T-helper 2 cell treated with Interferon-gamma antibody and Interleukin-4, amounts not matched to agents 100 ng/mL and 5 ng/mL, for 36 hours (primary cell): ENCODE results near the gene CREBL2. TPM values are rescaled to one million over a fixed set of nuclear protein-coding genes. Genes with fewer than 3 reads are reported as not detected.
"Not testable (repeated sequence)": the region's sequence is repeated elsewhere in the genome, so short reads cannot be mapped to it uniquely, and the experiment has no call there.

ENCODE experiments used
- intact Hi-C: fragments of 100-400 bp; cut with micrococcal nuclease; formaldehyde crosslinking; loops from one replicate; pipeline ENCODE4 v1.15.1; 2023
- total RNA-seq: library from RNA; stranded (reverse); gene quantifications from 2 replicates; pipeline ENCODE4 v1.2.3, GENCODE V29; 2022

Gene CREBL2
- total RNA-seq, 1 donor from 2014 or later: 15.9 TPM

- intact Hi-C loops: no loop called here
Measured at GRCh38 chr12:12630850-12631249, 19.2 kb downstream of the CREBL2 start.

GRCh38 chr12:12635651-12636050, 24.0 kb downstream of the CREBL2 start:
- intact Hi-C loops: no loop called here

- intact Hi-C loops: no loop called here
Measured at GRCh38 chr12:12636641-12637040, 25.0 kb downstream of the CREBL2 start.

- intact Hi-C loops: not testable (repeated sequence)
Measured at GRCh38 chr12:12639995-12640394, 28.3 kb downstream of the CREBL2 start.

- intact Hi-C loops: no loop called here
Measured at GRCh38 chr12:12641650-12642049, 30.0 kb downstream of the CREBL2 start.

GRCh38 chr12:12642916-12643315, 31.2 kb downstream of the CREBL2 start:
- intact Hi-C loops: no loop called here

GRCh38 chr12:12645485-12645884, 33.8 kb downstream of the CREBL2 start:
- intact Hi-C loops: loop anchor here (5.0 kb wide), 2 partner anchors 33 to 92 kb away; partner anchors contain the start of gene CREBL2

- intact Hi-C loops: loop anchor here (5.0 kb wide), 2 partner anchors 34 to 91 kb away; partner anchors contain the start of gene CREBL2
Measured at GRCh38 chr12:12645968-12646367, 34.3 kb downstream of the CREBL2 start.

- intact Hi-C loops: loop anchor here (5.0 kb wide), 2 partner anchors 34 to 91 kb away; partner anchors contain the start of gene CREBL2
Measured at GRCh38 chr12:12646483-12647072, 34.9 kb downstream of the CREBL2 start.

- intact Hi-C loops: loop anchor here (5.0 kb wide), 2 partner anchors 36 to 89 kb away; partner anchors contain the start of gene CREBL2
Measured at GRCh38 chr12:12648284-12648683, 36.6 kb downstream of the CREBL2 start.

- intact Hi-C loops: loop anchor here (5.0 kb wide), 2 partner anchors 37 to 88 kb away; partner anchors contain the start of gene CREBL2
Measured at GRCh38 chr12:12648951-12649650, 37.4 kb downstream of the CREBL2 start.

- intact Hi-C loops: no loop called here
Measured at GRCh38 chr12:12651752-12652151, 40.1 kb downstream of the CREBL2 start.

- intact Hi-C loops: not testable (repeated sequence)
Measured at GRCh38 chr12:12652704-12653103, 41.0 kb downstream of the CREBL2 start.

GRCh38 chr12:12653922-12654321, 42.2 kb downstream of the CREBL2 start:
- intact Hi-C loops: no loop called here

- intact Hi-C loops: loop anchor here (5.0 kb wide), 1 partner anchor 42 kb away; the partner anchor contains the start of gene GPR19
Measured at GRCh38 chr12:12654691-12655460, 43.2 kb downstream of the CREBL2 start.

- intact Hi-C loops: no loop called here
Measured at GRCh38 chr12:12660201-12660600, 48.5 kb downstream of the CREBL2 start.

- intact Hi-C loops: no loop called here
Measured at GRCh38 chr12:12661086-12661856, 49.6 kb downstream of the CREBL2 start.

- intact Hi-C loops: no loop called here
Measured at GRCh38 chr12:12663644-12664294, 52.1 kb downstream of the CREBL2 start.

GRCh38 chr12:12665194-12665593, 53.5 kb downstream of the CREBL2 start:
- intact Hi-C loops: no loop called here

GRCh38 chr12:12668005-12668404, 56.3 kb downstream of the CREBL2 start:
- intact Hi-C loops: no loop called here
